NCI-H2171 (cell line): Measurements from ENCODE around the gene MCOLN2.

Experiments
- DNase-seq: peaks from one replicate; lab custom pipeline; 2025; lab: John Stamatoyannopoulos, UW

MCOLN2 gene

DNA sequence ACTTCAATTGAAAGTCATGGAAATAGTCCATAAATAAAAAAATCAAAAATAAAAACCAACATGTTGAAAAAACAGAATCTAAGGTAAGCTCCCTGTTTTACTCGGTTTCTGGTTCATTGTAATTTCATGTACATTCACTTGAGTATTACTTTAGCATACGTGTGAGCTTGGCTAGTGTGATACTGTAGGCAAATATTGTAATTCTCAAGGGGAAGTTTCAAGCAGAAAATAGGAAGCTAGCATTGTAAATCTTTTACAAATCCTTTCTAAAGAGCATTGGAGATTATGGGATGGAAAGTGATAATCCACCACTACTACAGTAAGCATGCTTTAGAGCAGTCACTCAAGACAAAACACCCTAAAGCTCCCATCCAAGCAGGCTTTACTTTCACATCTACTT lies 100.6 kb downstream of the MCOLN2 start:
- no peak for DNase-seq

DNA sequence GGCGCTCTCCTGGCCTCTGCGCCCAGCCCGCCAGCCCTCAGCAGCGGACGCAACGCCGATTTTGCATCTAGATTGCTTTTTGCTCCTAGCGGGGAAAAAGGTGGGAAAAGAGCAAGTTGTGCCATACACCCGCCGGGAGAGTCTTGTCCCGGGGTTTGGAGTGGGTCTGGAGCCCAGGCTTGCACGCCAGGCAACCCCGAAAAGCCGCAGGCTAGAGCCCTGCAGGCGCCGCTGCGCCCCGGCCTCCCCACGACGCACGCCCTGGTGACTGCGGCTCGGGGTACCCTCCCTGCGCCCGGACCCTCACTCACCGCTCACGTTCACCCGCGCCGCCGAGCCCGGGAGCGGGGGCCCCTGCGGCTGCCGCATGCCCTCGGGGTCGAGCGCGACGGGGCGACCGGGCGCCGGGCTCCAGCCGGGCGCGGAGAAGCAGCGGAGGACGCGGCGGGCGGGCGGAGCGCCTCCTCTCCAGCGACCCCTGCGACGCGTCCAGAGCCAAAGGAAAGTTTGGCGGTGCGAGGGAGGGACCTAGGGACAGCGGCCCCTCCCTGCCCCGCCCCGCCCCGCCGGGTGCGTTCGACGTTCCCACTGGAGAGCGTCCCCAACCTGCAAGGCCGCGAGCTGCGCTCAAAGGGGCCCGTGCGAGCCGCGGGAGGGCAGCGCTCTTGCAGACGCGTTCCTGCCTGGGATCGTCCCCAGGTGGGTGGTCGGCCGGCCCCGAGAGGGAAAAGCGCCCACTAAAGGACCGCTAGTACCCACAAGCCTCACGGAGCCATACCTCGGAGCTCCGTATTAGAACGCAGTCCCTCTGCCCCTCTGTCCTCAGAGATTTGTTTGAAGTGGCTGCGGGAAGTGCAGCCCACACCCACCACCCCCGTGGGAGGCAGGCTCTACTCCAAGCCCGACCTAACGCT lies 104.0 kb downstream of the MCOLN2 start, which contains the start of gene LPAR3:
Gene LPAR3 (minus strand): TSS at position 502 of the 914 bp plus-strand sequence. CDS start 27,086 bp downstream, outside the sequence.
- DNase-seq: no peak

DNA sequence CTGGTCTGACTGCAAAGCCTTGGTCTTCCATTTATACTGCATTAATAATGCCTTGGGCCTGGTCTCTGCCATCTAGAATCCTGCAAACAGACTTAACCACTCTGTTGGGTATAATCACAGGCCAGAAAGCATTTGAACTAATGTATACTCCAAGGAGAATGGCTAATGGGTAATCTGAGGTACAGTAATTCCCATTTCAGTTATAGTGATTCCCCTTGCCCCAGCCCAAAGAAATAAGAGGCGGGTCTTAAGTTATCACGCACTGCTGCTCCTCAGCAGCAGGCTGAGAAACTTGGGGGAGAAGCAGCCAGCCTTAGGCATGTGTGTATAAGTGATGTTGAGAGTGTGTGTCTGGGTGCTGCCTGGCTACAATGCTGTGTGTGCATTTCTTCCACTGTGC lies 106.3 kb downstream of the MCOLN2 start:
- DNase-seq: no peak

DNA sequence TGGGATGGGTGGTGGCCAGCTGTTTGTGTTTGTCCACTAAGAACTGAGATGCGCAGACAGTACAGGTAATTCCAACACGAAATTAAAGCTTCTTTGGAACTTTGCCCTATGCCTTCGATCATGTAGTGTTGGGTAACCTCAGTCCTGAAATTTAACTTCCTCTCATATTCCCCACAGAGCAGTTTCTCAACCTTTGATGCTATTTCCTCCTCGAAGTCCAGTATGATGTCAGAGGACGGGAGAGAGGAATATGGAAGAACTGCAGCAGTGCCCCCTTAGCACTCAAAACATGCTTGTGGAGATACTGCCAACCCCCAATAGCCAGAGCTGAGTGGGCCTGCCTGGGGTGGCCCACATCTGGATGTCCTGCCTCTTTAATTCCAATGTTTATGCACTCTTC lies 107.5 kb downstream of the MCOLN2 start:
- DNase-seq: no peak

DNA sequence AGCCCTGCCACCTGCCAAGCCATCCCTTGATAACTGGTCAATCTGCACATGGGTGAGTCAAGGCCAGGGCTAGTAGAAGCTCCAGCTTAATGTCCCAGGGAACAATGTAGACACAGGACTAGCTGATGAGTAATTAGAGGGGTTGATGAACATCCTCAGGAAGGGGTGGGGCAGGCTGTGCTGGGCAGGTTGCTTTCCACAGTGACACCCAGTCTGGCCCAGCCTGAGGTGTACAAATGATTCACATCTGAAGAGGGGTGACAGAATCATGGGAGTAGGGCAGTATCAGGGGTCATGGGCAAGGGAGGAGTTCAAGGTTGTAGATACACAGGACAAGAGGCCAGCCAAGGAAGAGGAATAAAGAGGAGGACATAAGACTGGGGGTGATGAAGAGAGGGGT lies 108.2 kb downstream of the MCOLN2 start:
- no peak for DNase-seq

DNA sequence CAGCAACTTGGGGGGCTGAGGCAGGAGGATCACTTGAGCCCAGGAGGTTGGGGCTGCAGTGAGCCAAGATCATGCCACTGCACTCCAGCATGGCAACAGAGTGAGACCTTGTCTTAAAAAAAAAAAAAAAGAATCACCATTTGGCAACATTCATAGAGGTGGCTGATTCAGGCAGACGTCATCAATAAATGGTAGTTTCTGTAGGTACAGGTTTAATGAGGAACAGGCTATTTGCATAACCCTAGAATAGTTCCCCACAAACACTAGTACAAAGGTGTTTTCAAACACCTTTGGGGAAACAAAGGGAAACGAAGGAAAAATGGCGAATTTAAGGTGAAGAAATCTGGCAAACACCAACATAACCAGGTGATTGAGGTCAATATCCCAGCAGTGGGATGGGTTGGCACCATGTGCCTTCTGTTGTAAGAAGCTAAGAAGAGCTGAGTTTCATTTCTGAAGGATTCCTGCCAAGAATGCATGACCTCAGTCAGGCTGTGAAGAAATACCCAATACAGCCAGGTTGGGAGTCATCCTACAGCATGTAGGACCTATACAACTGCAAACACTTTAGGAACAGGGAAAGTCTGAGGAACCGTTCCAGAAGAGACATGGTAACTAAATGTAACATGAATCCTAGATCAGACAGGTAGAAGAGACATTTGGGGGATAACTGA lies 109.5 kb downstream of the MCOLN2 start:
- no peak for DNase-seq

DNA sequence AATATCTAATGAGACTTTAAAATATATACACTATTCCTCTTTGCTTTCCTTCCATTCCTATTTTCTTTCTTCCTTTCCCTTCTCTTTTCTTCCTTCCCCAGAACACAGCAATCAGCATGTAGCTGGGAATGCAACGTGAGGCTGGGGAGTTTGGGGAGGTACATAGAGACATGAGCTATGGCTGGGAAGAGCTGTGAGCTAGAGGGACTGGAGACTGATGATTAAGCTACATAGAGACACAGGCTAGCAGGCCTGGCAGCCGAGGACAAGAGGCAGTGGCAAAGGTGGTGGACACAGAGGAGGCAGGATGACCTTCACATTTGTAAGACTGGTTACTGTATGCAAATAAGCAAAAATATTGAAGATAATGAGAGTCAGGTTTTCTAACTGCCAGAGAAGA lies 111.4 kb downstream of the MCOLN2 start:
- DNase-seq: no peak

DNA sequence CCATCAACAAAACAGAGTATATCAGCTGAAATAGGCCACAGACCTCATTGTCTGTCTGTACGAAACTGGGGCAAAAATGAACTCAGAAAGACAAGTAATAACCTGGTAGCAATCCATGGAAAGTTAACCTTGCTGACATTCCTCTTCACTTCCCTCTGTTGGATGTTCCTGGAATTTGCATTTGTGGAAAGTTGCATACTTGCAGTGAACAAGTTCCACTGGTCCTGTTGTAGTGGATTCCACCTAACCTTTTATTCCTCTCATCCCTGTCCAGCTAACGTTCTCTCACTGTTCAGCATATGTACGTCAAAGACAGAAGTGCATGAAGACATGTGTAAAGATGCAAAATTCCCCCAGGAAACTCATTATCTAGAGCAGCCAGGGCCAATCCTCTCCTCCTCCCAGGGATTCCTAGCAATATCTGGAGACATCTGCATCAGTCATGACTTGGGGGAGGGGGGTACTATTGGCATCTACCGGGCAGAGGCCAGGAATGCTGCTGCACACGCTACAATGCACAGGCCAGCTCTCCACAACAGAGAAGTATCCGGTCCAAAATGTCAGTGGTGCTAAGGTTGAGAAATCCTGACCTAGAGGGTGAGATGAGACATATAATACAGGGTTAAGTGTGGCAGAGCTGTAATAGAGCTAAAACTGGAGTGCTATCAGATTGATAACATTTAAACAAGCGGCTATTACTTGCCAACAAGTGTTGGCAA lies 112.1 kb downstream of the MCOLN2 start:
- no peak for DNase-seq

DNA sequence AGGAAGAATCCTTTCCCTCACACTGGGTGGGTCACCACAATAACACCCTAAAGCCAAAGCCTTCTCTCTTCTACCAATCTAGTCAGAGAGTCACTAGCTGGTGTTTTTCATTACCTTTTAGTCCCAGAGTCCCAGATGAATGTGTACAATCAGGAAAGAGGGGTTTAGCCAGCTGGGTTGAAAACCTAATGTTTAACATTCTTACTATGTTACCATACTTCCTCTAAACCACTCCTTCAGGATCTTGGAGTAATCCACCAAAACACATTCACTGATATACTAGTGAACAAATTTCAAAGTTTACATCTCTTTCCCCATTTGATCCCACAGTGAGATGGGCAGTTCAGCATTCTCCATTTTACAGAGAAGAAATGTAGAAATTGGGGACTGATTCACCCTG lies 113.6 kb downstream of the MCOLN2 start:
- DNase-seq: no peak

DNA sequence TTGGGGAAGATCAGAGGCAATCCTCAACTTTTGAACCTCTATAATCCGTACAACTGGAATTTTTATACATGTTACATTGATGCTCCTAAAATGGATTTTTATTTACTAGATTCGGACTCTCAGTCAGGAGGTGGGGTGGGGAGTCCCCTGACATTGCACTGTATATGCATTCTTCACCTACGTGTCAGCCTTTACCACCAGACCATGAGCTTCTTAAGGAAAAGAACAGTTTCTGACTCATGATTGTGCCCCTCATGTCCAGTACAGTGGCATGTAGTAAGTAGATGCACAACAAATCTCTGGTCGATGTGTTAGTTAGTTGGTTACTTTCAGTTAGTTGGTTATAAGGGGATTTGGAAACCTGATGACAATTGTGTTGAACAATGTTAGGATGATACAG lies 119.3 kb downstream of the MCOLN2 start:
- no peak for DNase-seq

DNA sequence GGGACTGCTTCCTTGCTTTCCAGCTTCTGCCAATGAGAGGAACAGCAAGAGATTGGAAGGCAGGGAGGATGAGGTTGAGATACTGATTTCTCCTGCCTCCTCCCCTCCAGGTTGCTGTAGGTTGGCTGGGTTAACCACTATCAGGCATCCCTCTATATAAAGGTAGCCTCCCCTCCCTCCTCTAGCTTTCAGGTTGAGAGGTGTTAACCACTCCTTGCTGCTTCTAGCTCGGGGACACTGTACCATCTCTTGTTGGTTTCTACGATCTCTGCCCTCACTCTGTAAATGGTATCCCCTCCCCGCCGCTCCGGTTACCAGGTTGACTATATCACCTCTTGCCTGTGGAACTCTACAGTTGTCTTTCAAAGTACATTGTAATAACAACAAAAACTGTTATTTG lies 120.6 kb downstream of the MCOLN2 start:
- no peak for DNase-seq
